ENCODE data around the gene VAT1. TPM values are rescaled to one million over a fixed set of nuclear protein-coding genes. Genes with fewer than 3 reads are reported as not detected.
A peak's percentile ranks its signal among the peaks of the same experiment; 100 is the strongest.

The VAT1 gene
- total and polyA plus RNA-seq, 9 of the 15 experiments (the other 6 are each of a cell fraction or from before 2014, with no cell fraction given), result 29.4 to 153 (median 66.7) TPM

GRCh38 chr17:42979511-42980273 lies 42.5 kb downstream of the VAT1 start, which contains the start of gene PTGES3L (continued):
- TF ChIP-seq FOXK1 (CRISPR knock-in tag; IDR thresholded peaks at IDR 0.05; ENCODE audit: borderline replicate concordance) (no peak), SMARCE1 (IDR thresholded peaks at IDR 0.05) (0 out of 2 replicates have a peak, but pooled peaks have one; percentile 38), SNAPC5 (CRISPR knock-in tag; IDR thresholded peaks at IDR 0.05) (no peak), STAT5B (CRISPR knock-in tag; IDR thresholded peaks at IDR 0.05) (no peak), MBD1 (CRISPR knock-in tag; IDR thresholded peaks at IDR 0.05) (no peak), ATF1 (CRISPR knock-in tag; IDR thresholded peaks at IDR 0.05) (no peak), ATF1 (tag; IDR thresholded peaks at IDR 0.05) (no peak), POLR2G (IDR thresholded peaks at IDR 0.05; ENCODE audit: low read depth, low read length) (peak; percentile 50), MTF1 (CRISPR knock-in tag; IDR thresholded peaks at IDR 0.05; ENCODE audit: borderline replicate concordance) (no peak), ELF4 (CRISPR knock-in tag; IDR thresholded peaks at IDR 0.05) (no peak), RFX1 (IDR thresholded peaks at IDR 0.05) (no peak), ZNF583 (CRISPR knock-in tag; IDR thresholded peaks at IDR 0.05) (no peak), KDM1A (IDR thresholded peaks at IDR 0.05) (no peak), HOMEZ (CRISPR knock-in tag; IDR thresholded peaks at IDR 0.05) (no peak), LCOR (CRISPR knock-in tag; IDR thresholded peaks at IDR 0.05) (0 out of 2 replicates have a peak, but pooled peaks have one; percentile 37), HNRNPH1 (optimal IDR thresholded peaks at IDR 0.05; ENCODE audit: low read depth, low read length) (no peak), ZNF444 (CRISPR knock-in tag; IDR thresholded peaks at IDR 0.05) (no peak), ZSCAN32 (CRISPR knock-in tag; IDR thresholded peaks at IDR 0.05) (no peak), GTF2F1 (IDR thresholded peaks at IDR 0.05; ENCODE audit: low read depth, low read length) (no peak), CXXC5 (CRISPR knock-in tag; IDR thresholded peaks at IDR 0.05) (0 out of 2 replicates have a peak, but pooled peaks have one; percentile 15), ZNF184 (CRISPR knock-in tag; IDR thresholded peaks at IDR 0.05) (no peak), KHSRP (IDR thresholded peaks at IDR 0.05) (no peak), MLLT1 (IDR thresholded peaks at IDR 0.05) (peak in 1 of 2 experiments; percentile 21; a peak in 1 of 4 replicates)
- TF ChIP-seq, protein P1, sequence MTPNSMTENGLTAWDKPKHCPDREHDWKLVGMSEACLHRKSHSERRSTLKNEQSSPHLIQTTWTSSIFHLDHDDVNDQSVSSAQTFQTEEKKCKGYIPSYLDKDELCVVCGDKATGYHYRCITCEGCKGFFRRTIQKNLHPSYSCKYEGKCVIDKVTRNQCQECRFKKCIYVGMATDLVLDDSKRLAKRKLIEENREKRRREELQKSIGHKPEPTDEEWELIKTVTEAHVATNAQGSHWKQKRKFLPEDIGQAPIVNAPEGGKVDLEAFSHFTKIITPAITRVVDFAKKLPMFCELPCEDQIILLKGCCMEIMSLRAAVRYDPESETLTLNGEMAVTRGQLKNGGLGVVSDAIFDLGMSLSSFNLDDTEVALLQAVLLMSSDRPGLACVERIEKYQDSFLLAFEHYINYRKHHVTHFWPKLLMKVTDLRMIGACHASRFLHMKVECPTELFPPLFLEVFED (CRISPR knock-in tag; conservative IDR thresholded peaks at IDR 0.05), result no peak

All from K562 (cell line).